B cell (primary cell): ENCODE data around the gene RAB15. TPM values are rescaled to one million over a fixed set of nuclear protein-coding genes. Genes with fewer than 3 reads are reported as not detected.

Source experiments
- ATAC-seq: fragments of 200-7000 bp; cut with Tn5 transposase; one replicate; pipeline ENCODE4 v1.10.0; 2021; ENCODE audit warnings: low read depth, mild to moderate bottlenecking, moderate number of reproducible peaks, moderate library complexity
- CTCF ChIA-PET: fragments of 350-600 bp; sonication (Branson Sonifier 250); formaldehyde crosslinking; loops from one replicate; lab custom pipeline; 2021; ENCODE audit warnings: antibody characterized with exemption, inconsistent platforms; lab: Charles Lee
- POLR2A ChIA-PET: fragments of 350-600 bp; sonication (Branson Sonifier 250); formaldehyde crosslinking; loops from one replicate; lab custom pipeline; 2021; ENCODE audit warnings: antibody characterized with exemption; lab: Charles Lee
- DNase-seq: peaks from one replicate; pipeline ENCODE4 v3.0.0; 2013
- H2AFZ ChIP-seq: 2 replicates; pipeline ENCODE4 v1.6.1; 2012; ENCODE audit warnings: mild to moderate bottlenecking, low read depth, low read length; ENCODE audit not compliant: insufficient read depth, poor library complexity, severe bottlenecking
- H3K27ac ChIP-seq, 2 donors: 1 replicate in 1 of 2; 2 replicates in 1 of 2; pipeline ENCODE4 v1.5.1; 2012 to 2013; ENCODE audit warnings: low read length in 2 of 2, mild to moderate bottlenecking in 2 of 2, moderate library complexity in 1 of 2
- H3K27me3 ChIP-seq, 4 experiments: fragments of 200-600 bp in 1 of 4; sonication (generic) in 1 of 4; replicated peaks in 1 of 4; 1 replicate in 2 of 4; 2 replicates in 2 of 4; pipeline versions ENCODE4 v1.6.1 to v1.7.0; 2013 to 2016; ENCODE audit warnings: low read length in 3 of 4, mild to moderate bottlenecking in 2 of 4, mixed read lengths in 1 of 4, moderate library complexity in 1 of 4; ENCODE audit not compliant: insufficient read depth in 4 of 4, control insufficient read depth in 3 of 4; ENCODE audit errors: control extremely low read depth in 1 of 4
- H3K36me3 ChIP-seq, 2 experiments: replicated peaks in 1 of 2; 1 replicate in 1 of 2; 2 replicates in 1 of 2; pipeline versions ENCODE4 v1.6.1 to v1.7.1; 2013; ENCODE audit warnings: low read length in 1 of 2; ENCODE audit not compliant: insufficient read depth in 2 of 2, control insufficient read depth in 1 of 2; ENCODE audit errors: control extremely low read depth in 1 of 2, extremely low read depth in 1 of 2
- H3K4me1 ChIP-seq, 2 donors: fragments of 200-600 bp in 1 of 2; sonication (generic) in 1 of 2; 1 replicate in 1 of 2; 2 replicates in 1 of 2; pipeline versions ENCODE4 v1.5.1 to v1.6.1; 2013 to 2017; ENCODE audit warnings: low read length in 2 of 2; ENCODE audit not compliant: control insufficient read depth in 2 of 2, insufficient read depth in 2 of 2
- H3K4me2 ChIP-seq: replicated peaks from 2 replicates; pipeline ENCODE3; 2012; ENCODE audit warnings: mild to moderate bottlenecking, low read depth, low read length; ENCODE audit not compliant: poor library complexity, severe bottlenecking
- H3K4me3 ChIP-seq, 5 experiments: fragments of 200-600 bp in 1 of 5; sonication (generic) in 1 of 5; 1 replicate in 3 of 5; 2 replicates in 2 of 5; pipeline versions ENCODE4 v1.5.1 to v1.7.0; 2011 to 2016; ENCODE audit warnings: low read length in 4 of 5, mild to moderate bottlenecking in 4 of 5, low read depth in 2 of 5, control low read depth in 1 of 5, moderate library complexity in 1 of 5; ENCODE audit not compliant: insufficient read depth in 1 of 5; ENCODE audit errors: control extremely low read depth in 1 of 5, extremely low read depth in 1 of 5
- H3K79me2 ChIP-seq: fragments of 200-600 bp; sonication (generic); one replicate; pipeline ENCODE4 v1.6.0; 2016; ENCODE audit warnings: low read length; ENCODE audit not compliant: control insufficient read depth, insufficient read depth
- H3K9ac ChIP-seq: fragments of 200-600 bp; sonication (generic); 2 replicates; pipeline ENCODE4 v1.6.1; 2017; ENCODE audit warnings: mild to moderate bottlenecking, low read length, moderate library complexity
- H3K9me3 ChIP-seq, 3 donors: one replicate each; pipeline versions ENCODE4 v1.6.1 to v1.7.1; 2013; ENCODE audit warnings: low read length in 2 of 3; ENCODE audit not compliant: control insufficient read depth in 2 of 3, insufficient read depth in 1 of 3; ENCODE audit errors: control extremely low read depth in 1 of 3
- H4K20me1 ChIP-seq: 2 replicates; pipeline ENCODE4 v1.6.0; 2012; ENCODE audit warnings: mild to moderate bottlenecking, low read length; ENCODE audit not compliant: insufficient read depth, control insufficient read depth, poor library complexity, severe bottlenecking
- H3K27ac Mint-ChIP-seq: one replicate; pipeline ENCODE4 v1.8.0; 2021; ENCODE audit warnings: mixed read lengths
- H3K27me3 Mint-ChIP-seq: one replicate; pipeline ENCODE4 v1.8.0; 2021; ENCODE audit warnings: mixed read lengths
- H3K4me1 Mint-ChIP-seq: one replicate; pipeline ENCODE4 v1.8.0; 2021; ENCODE audit warnings: mixed read lengths
- H3K4me3 Mint-ChIP-seq: one replicate; pipeline ENCODE4 v1.8.0; 2021; ENCODE audit warnings: mixed read lengths
- H3K9me3 Mint-ChIP-seq: one replicate; pipeline ENCODE4 v1.8.0; 2022; ENCODE audit warnings: mixed read lengths; ENCODE audit not compliant: insufficient read depth
- EZH2 ChIP-seq: IDR thresholded peaks from 2 replicates; pipeline ENCODE4 v1.6.1; 2012; ENCODE audit warnings: borderline replicate concordance, low read depth, mild to moderate bottlenecking, moderate library complexity, low read length; ENCODE audit not compliant: insufficient read depth, poor library complexity, severe bottlenecking
- WGBS: methylation state at CpG from one replicate; pipeline ENCODE4 v1.1.5; 2013; ENCODE audit warnings: missing lambda C conversion rate; ENCODE audit not compliant: insufficient coverage; 5-methylcytosine and 5-hydroxymethylcytosine counted together
- intact Hi-C: fragments of 100-400 bp; cut with micrococcal nuclease; formaldehyde crosslinking; loops from one replicate; pipeline ENCODE4 v1.10.0; 2022
- polyA plus RNA-seq: library from polyadenylated mRNA; depleted of rRNA; stranded (reverse); fragments of >200 nt; gene quantifications from 2 replicates; pipeline ENCODE4 v1.2.3, GENCODE V29; 2012
- total RNA-seq, 2 donors: library from RNA; stranded (reverse); fragments of 120-200 nt in 1 of 2; gene quantifications; 1 replicate in 1 of 2; 2 replicates in 1 of 2; pipeline versions ENCODE4 v1.2.3 to v1.2.4, GENCODE V29; 2013 to 2022
- TF ChIP-seq, protein P1 (sequence below): fragments of 200-600 bp; IDR thresholded peaks from one replicate; pipeline ENCODE4 v1.8.0; 2022; ENCODE audit warnings: antibody characterized with exemption, mild to moderate bottlenecking

Gene RAB15
- total and polyA plus RNA-seq, 2 donors (not counting 1 experiment from before 2014, with no cell fraction given), result 0.17 to 0.19 TPM

DNA sequence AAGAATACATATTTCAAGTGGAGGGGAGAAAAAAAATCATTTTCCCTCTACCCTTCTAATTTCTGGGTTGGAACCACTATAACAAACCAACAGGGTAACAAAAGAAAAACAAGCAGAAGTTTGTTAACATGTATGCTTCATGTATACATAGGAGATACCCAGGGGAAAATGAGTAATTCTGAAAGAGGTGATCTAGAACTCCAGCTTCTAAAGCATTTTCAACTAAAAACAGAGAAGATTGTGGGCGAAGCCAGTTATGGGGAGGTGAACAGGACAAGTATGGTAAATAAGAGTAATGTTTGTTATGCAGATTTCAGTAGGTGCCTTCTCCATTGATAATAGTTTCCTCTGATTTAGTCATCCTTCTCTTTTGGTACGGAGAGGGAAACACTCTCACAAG, 31.3 kb upstream of the RAB15 start:
- no peak overlapping the region for H3K4me3 Mint-ChIP-seq
- Histone ChIP-seq H3K79me2 (peaks cover 2% of the 10 kb centered on the region), H3K4me2 (no peak overlapping the region), H3K36me3 (peaks cover 0 to 3% of the 10 kb centered on the region in 2 experiments), H4K20me1 (no peaks in the 10 kb centered on the region), H2AFZ (no peak overlapping the region), H3K27me3 (no peaks in the 10 kb centered on the region), H3K27ac (no peak overlapping the region), H3K9me3 (no peaks in the 10 kb centered on the region), H3K4me3 (no peak overlapping the region), H3K4me1 (no peaks in the 10 kb centered on the region), H3K9ac (no peak overlapping the region)
- no CpG with 5 or more reads among the region's 2 CpGs for WGBS
- TF ChIP-seq, protein P1, sequence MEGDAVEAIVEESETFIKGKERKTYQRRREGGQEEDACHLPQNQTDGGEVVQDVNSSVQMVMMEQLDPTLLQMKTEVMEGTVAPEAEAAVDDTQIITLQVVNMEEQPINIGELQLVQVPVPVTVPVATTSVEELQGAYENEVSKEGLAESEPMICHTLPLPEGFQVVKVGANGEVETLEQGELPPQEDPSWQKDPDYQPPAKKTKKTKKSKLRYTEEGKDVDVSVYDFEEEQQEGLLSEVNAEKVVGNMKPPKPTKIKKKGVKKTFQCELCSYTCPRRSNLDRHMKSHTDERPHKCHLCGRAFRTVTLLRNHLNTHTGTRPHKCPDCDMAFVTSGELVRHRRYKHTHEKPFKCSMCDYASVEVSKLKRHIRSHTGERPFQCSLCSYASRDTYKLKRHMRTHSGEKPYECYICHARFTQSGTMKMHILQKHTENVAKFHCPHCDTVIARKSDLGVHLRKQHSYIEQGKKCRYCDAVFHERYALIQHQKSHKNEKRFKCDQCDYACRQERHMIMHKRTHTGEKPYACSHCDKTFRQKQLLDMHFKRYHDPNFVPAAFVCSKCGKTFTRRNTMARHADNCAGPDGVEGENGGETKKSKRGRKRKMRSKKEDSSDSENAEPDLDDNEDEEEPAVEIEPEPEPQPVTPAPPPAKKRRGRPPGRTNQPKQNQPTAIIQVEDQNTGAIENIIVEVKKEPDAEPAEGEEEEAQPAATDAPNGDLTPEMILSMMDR, result no peak
- TF ChIP-seq EZH2, result no peak
- CTCF ChIA-PET, result interaction anchor here (0.9 kb wide), 1 partner anchor 14 kb away, joined by 3 read pairs; no protein-coding TSS in a partner anchor
- intact Hi-C loops, result no loop called here
- DNase-seq (no peak), ATAC-seq (no peak)
- POLR2A ChIA-PET, result no interaction called here
- H3K4me1 Mint-ChIP-seq, result peaks cover 2% of the 10 kb centered on the region
- H3K9me3 Mint-ChIP-seq, result no peaks in the 10 kb centered on the region
- H3K27me3 Mint-ChIP-seq, result no peaks in the 10 kb centered on the region
- no peak overlapping the region for H3K27ac Mint-ChIP-seq

- H3K27me3 Mint-ChIP-seq, result no peaks in the 10 kb centered on the region
- Histone ChIP-seq H3K9ac (no peak overlapping the region), H3K27ac (no peak overlapping the region), H2AFZ (no peak overlapping the region), H3K4me3 (no peak overlapping the region), H3K4me2 (no peak overlapping the region), H3K9me3 (no peaks in the 10 kb centered on the region), H3K4me1 (no peaks in the 10 kb centered on the region), H3K79me2 (peaks cover 4% of the 10 kb centered on the region), H3K36me3 (peaks cover 0 to 3% of the 10 kb centered on the region in 2 experiments), H3K27me3 (no peaks in the 10 kb centered on the region), H4K20me1 (no peaks in the 10 kb centered on the region)
- intact Hi-C loops, result no loop called here
- WGBS, result 72% methylated on average over 4 of the region's 6 CpGs
- H3K9me3 Mint-ChIP-seq, result no peaks in the 10 kb centered on the region
- DNase-seq, result no peak
- no peak overlapping the region for H3K27ac Mint-ChIP-seq
- POLR2A ChIA-PET, result no interaction called here
- CTCF ChIA-PET, result interaction anchor here (0.9 kb wide), 1 partner anchor 13 kb away, joined by 3 read pairs; no protein-coding TSS in a partner anchor
- H3K4me3 Mint-ChIP-seq, result no peak overlapping the region
- no peak for ATAC-seq
- TF ChIP-seq, protein P1, result no peak
- TF ChIP-seq EZH2, result no peak
- H3K4me1 Mint-ChIP-seq, result peaks cover 2% of the 10 kb centered on the region
Observed at GRCh38 chr14:65002586-65003210, 30.6 kb upstream of the RAB15 start.
